ENCODE data around the gene CREBZF. TPM values are rescaled to one million over a fixed set of nuclear protein-coding genes. Genes with fewer than 3 reads are reported as not detected.

The CREBZF gene
- total and polyA plus RNA-seq, 2 donors (not counting 1 experiment from before 2014, with no cell fraction given) = 20.5 to 40.3 TPM

DNA sequence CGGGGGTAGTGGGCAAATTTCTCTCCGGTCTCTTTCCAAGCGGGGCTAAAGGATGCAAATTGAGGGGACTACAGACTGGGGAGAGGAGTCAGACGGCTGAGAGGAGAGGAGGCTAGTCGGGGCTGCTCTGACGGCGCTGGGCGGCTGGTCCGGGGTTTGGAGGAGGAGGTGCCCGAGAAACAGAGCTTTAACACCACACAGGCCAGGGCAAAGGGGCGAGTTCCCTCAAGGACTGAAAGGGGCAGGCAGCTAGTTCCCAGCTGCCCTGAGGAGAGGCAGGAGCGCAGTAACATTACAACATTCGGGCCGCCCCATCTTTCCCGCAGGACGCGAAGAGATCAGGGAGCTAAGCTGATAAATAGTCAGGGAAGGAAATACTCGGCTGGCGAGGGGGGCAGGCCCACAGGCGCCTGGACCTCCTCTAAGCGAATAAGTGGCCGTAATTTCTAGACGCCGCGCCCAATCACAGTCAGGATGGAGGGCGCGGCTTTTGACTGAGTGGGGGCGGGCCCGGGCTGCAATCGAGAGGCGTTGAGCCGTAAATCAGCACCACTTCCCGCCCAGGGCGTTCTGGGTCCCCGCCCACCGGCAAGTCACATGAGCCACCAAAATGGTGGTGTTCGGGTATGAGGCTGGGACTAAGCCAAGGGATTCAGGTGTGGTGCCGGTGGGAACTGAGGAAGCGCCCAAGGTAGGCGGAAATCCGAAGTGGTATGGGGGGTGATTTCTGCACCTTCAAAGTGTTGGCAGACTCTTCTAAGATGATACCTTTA lies 36.7 kb downstream of the CREBZF start, which contains the start of gene TMEM126B:
Gene TMEM126B (plus strand): TSS at position 596 of the 773 bp plus-strand sequence. CDS start 15 bp downstream, at position 611.
- Histone ChIP-seq H3K9ac (ENCODE audit: insufficient read depth, low read length) (peak within 1 kb of the TSS; percentile 59), H2AFZ (ENCODE audit: low read length) (peak within 1 kb of the TSS; percentile 78), H3K4me2 (ENCODE audit: extremely low read depth, insufficient read depth, low read length) (peak within 1 kb of the TSS; percentile 88), H3K9me3 (ENCODE audit: control insufficient read depth, insufficient read depth, low read depth, low read length) (no peaks in the 10 kb centered on the region), H3K36me3 (ENCODE audit: control insufficient read depth, insufficient read depth, low read length) (no peaks in the 10 kb centered on the region), H3K4me3 (replicated peaks in 1 of 4; ENCODE audit: control extremely low read depth in 1 of 4, insufficient read depth in 1 of 4, low read depth in 3 of 4, low read length in 4 of 4) (peak within 1 kb of the TSS; percentile 51 to 88 (median 73)), H3K27ac (ENCODE audit: insufficient read depth, low read length) (peak within 1 kb of the TSS; percentile 81), H3K27me3 (ENCODE audit: control insufficient read depth, insufficient read depth, low read length) (no peaks in the 10 kb centered on the region), H3K4me1 (ENCODE audit: control insufficient read depth, extremely low read depth, insufficient read depth, low read length) (no peaks in the 10 kb centered on the region), H4K20me1 (ENCODE audit: control insufficient read depth, extremely low read depth, insufficient read depth, low read length) (no peaks in the 10 kb centered on the region), H3K79me2 (ENCODE audit: control insufficient read depth, insufficient read depth, low read length) (peaks cover 28% of the 10 kb centered on the region)
- TF ChIP-seq EZH2 (IDR thresholded peaks at IDR 0.05; ENCODE audit: low read length, missing control alignments) = no peak
- DNase-seq (ENCODE audit: low read depth in 2 of 2) = peak; percentile 96 to 97

DNA sequence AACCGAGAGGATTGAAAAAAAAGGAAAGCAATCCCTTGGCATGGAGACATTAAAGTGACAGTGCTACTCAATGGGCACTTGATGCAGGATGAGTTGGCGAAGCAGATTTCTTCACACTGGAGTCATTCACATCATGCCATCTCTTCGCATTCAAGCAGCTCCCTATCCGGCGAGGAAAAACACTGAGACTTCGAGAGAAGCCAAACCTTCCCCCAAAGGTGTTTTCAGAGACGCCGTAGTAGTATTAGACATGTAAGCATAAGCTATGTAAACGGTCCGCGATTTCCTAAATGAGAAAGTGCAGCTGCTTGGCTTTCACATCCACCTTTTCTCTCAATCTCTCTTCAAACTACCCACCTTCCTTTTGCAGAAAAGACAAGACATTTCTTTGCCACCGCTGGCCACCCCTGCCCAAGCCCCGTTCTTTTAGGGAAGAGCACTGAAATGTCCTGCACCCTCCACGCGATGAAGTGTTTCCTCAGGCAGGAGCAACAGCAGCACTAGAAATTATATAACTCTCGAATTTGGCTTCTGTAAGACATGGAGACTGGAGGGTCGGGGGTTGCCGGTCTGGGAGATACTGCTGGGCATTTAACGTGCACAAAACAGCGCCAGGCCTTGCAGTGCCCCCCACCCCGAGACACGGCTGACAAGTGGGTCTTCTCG lies 37.5 kb downstream of the CREBZF start, which contains the start of gene DLG2:
Gene DLG2 (minus strand): TSS at position 13 of the 666 bp plus-strand sequence.
- Histone ChIP-seq H3K9me3 (ENCODE audit: control insufficient read depth, insufficient read depth, low read depth, low read length) (no peaks in the 10 kb centered on the region), H3K4me1 (ENCODE audit: control insufficient read depth, extremely low read depth, insufficient read depth, low read length) (no peaks in the 10 kb centered on the region), H3K27me3 (ENCODE audit: control insufficient read depth, insufficient read depth, low read length) (no peaks in the 10 kb centered on the region), H3K79me2 (ENCODE audit: control insufficient read depth, insufficient read depth, low read length) (peaks cover 28% of the 10 kb centered on the region), H3K4me2 (ENCODE audit: extremely low read depth, insufficient read depth, low read length) (peak within 1 kb of the TSS; percentile 88), H3K27ac (ENCODE audit: insufficient read depth, low read length) (peak within 1 kb of the TSS; percentile 81), H3K36me3 (ENCODE audit: control insufficient read depth, insufficient read depth, low read length) (no peaks in the 10 kb centered on the region), H3K9ac (ENCODE audit: insufficient read depth, low read length) (peak within 1 kb of the TSS; percentile 59), H4K20me1 (ENCODE audit: control insufficient read depth, extremely low read depth, insufficient read depth, low read length) (no peaks in the 10 kb centered on the region), H3K4me3 (replicated peaks in 1 of 4; ENCODE audit: control extremely low read depth in 1 of 4, insufficient read depth in 1 of 4, low read depth in 3 of 4, low read length in 4 of 4) (peak within 1 kb of the TSS; percentile 51 to 87 (median 73)), H2AFZ (ENCODE audit: low read length) (peak within 1 kb of the TSS; percentile 78)
- peak; percentile 41 to 52 for DNase-seq (ENCODE audit: low read depth in 2 of 2)
- TF ChIP-seq, protein P1, sequence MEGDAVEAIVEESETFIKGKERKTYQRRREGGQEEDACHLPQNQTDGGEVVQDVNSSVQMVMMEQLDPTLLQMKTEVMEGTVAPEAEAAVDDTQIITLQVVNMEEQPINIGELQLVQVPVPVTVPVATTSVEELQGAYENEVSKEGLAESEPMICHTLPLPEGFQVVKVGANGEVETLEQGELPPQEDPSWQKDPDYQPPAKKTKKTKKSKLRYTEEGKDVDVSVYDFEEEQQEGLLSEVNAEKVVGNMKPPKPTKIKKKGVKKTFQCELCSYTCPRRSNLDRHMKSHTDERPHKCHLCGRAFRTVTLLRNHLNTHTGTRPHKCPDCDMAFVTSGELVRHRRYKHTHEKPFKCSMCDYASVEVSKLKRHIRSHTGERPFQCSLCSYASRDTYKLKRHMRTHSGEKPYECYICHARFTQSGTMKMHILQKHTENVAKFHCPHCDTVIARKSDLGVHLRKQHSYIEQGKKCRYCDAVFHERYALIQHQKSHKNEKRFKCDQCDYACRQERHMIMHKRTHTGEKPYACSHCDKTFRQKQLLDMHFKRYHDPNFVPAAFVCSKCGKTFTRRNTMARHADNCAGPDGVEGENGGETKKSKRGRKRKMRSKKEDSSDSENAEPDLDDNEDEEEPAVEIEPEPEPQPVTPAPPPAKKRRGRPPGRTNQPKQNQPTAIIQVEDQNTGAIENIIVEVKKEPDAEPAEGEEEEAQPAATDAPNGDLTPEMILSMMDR (conservative IDR thresholded peaks at IDR 0.05 in 1 of 2, IDR thresholded peaks at IDR 0.05 in 1 of 2; ENCODE audit: low read depth in 1 of 2, low read length in 2 of 2) = no peak
- no peak for TF ChIP-seq EZH2 (IDR thresholded peaks at IDR 0.05; ENCODE audit: low read length, missing control alignments)

- no peak for TF ChIP-seq EZH2 (IDR thresholded peaks at IDR 0.05; ENCODE audit: low read length, missing control alignments)
- TF ChIP-seq, protein P1 (conservative IDR thresholded peaks at IDR 0.05 in 1 of 2, IDR thresholded peaks at IDR 0.05 in 1 of 2; ENCODE audit: low read depth in 1 of 2, low read length in 2 of 2) = no peak
- H3K9ac ChIP-seq (ENCODE audit: insufficient read depth, low read length) = no peak overlapping the region
- peak overlapping the region; percentile 24 to 87 (median 67) for H3K4me3 ChIP-seq (replicated peaks in 1 of 4; ENCODE audit: control extremely low read depth in 1 of 4, insufficient read depth in 1 of 4, low read depth in 3 of 4, low read length in 4 of 4)
- no peaks in the 10 kb centered on the region for H4K20me1 ChIP-seq (ENCODE audit: control insufficient read depth, extremely low read depth, insufficient read depth, low read length)
- peaks cover 28% of the 10 kb centered on the region for H3K79me2 ChIP-seq (ENCODE audit: control insufficient read depth, insufficient read depth, low read length)
- peak overlapping the region; percentile 40 for H2AFZ ChIP-seq (ENCODE audit: low read length)
- H3K27ac ChIP-seq (ENCODE audit: insufficient read depth, low read length) = no peak overlapping the region
- peak overlapping the region; percentile 88 for H3K4me2 ChIP-seq (ENCODE audit: extremely low read depth, insufficient read depth, low read length)
- no peaks in the 10 kb centered on the region for H3K27me3 ChIP-seq (ENCODE audit: control insufficient read depth, insufficient read depth, low read length)
- DNase-seq (ENCODE audit: low read depth in 2 of 2) = no peak
- H3K4me1 ChIP-seq (ENCODE audit: control insufficient read depth, extremely low read depth, insufficient read depth, low read length) = no peaks in the 10 kb centered on the region
- H3K36me3 ChIP-seq (ENCODE audit: control insufficient read depth, insufficient read depth, low read length) = no peaks in the 10 kb centered on the region
- no peaks in the 10 kb centered on the region for H3K9me3 ChIP-seq (ENCODE audit: control insufficient read depth, insufficient read depth, low read depth, low read length)
Measured at GRCh38 chr11:85626496-85626895, 38.4 kb downstream of the CREBZF start.

Data from fibroblast of lung (primary cell).